AG04449 (cell line): ENCODE measurements around the gene PXDN.

ENCODE experiments used
- CTCF ChIA-PET: fragments of 350-600 bp; formaldehyde crosslinking; extraction: SDS; loops from one replicate; lab custom pipeline; 2021; ENCODE audit warnings: antibody characterized with exemption; lab: Yijun Ruan, JAX
- POLR2A ChIA-PET: fragments of 400-600, 350-600 bp; formaldehyde crosslinking; extraction: SDS; loops from one replicate; lab custom pipeline; 2020; ENCODE audit warnings: antibody characterized with exemption, inconsistent platforms; lab: Yijun Ruan, JAX
- DNase-seq: peaks from one replicate; pipeline ENCODE4 v3.0.0-alpha.2; 2010; ENCODE audit warnings: low read depth, low spot score
- H3K4me3 ChIP-seq: 2 replicates; pipeline ENCODE4 v1.5.1; 2011; ENCODE audit warnings: low read depth, mild to moderate bottlenecking, control low read depth, low read length
- CTCF ChIP-seq: IDR thresholded peaks from one replicate; pipeline ENCODE4 v1.5.1; 2011; ENCODE audit warnings: mild to moderate bottlenecking, moderate library complexity, low read length, control low read depth, inconsistent platforms; ENCODE audit not compliant: insufficient read depth; ENCODE audit errors: missing control alignments

PXDN gene

GRCh38 chr2:1692342-1692741, 52.0 kb downstream of the PXDN start:
- no peak for DNase-seq
- no peak for TF ChIP-seq CTCF
- CTCF ChIA-PET = interaction anchor here (3.0 kb wide), 2 partner anchors 17 to 58 kb away, joined by 9 to 11 read pairs; no protein-coding TSS in a partner anchor
- POLR2A ChIA-PET = no interaction called here
- H3K4me3 ChIP-seq = no peak overlapping the region

DNA sequence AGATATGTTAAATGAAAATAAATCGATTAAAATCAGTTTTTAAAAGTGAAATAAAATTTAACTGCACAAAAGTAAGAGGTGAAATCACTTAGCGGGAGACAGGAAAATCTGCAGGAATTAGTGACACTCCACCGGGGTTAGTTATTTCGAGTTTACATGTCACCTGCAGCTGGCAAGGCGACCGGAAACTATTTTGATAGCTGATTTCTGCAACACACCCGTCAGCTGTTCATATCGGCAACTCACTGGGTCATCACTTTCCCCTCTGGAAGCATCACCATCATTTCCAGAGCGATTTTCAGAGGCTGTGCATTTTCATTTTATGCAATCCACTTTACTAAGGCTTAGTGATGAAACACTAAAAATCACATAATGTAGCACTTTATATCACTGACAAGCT, 52.9 kb downstream of the PXDN start:
- DNase-seq = no peak
- POLR2A ChIA-PET = interaction anchor here (1.3 kb wide), 1 partner anchor 53 kb away, joined by 4 read pairs; the partner anchor contains the start of gene PXDN
- no peak overlapping the region for H3K4me3 ChIP-seq
- CTCF ChIA-PET = interaction anchor here (0.6 to 3.0 kb wide), 8 partner anchors 8 to 66 kb away, joined by 3 to 11 read pairs (median 4); no protein-coding TSS in a partner anchor
- TF ChIP-seq CTCF = no peak

DNA sequence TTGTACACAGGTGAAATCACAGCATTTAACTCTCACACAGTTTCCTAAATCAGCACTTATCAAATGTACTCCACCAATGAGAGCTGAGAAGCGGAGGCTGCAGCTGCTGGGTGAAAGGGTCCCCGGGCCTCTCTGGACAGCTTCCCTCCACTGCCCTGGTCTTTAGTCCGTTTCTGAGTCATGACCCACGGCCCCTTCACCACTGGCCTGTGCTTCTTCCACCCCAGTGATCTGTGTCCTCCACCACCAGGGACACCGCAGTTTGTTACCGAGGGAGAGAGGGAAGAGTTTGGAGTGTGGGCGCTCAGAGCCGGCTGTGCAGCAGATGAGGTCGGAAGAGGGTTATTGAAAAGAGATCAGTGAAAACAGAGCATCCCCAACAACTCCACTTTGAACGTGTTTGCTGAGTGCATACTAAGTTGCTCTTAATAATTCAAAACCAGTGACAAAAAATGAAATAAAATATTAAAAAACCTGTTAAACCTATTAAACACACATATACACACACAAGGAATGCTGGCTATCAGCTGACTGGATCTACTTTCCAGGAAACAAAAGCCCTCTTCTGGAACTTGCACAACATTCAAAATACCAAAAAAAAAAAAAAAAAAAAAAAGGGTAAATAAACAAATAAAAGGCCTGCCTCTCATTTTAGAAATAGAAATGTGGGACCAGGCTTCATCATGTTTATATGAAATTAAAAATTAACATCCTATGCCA, 54.1 kb downstream of the PXDN start:
- no peak for TF ChIP-seq CTCF
- ChIA-PET POLR2A (interaction anchor here (1.3 kb wide), 1 partner anchor 54 kb away, joined by 4 read pairs; the partner anchor contains the start of gene PXDN), CTCF (interaction anchor here (0.7 to 3.0 kb wide), 6 partner anchors 10 to 128 kb away, joined by 3 to 11 read pairs (median 6); no protein-coding TSS in a partner anchor)
- no peak for DNase-seq
- H3K4me3 ChIP-seq = no peak overlapping the region

- H3K4me3 ChIP-seq = no peak overlapping the region
- no peak for TF ChIP-seq CTCF
- CTCF ChIA-PET = no interaction called here
- POLR2A ChIA-PET = no interaction called here
- no peak for DNase-seq
Measured at GRCh38 chr2:1688859-1689258, 55.5 kb downstream of the PXDN start.

- ChIA-PET CTCF (no interaction called here), POLR2A (interaction anchor here (0.6 kb wide), 1 partner anchor 32 kb away, joined by 3 read pairs; no protein-coding TSS in a partner anchor)
- TF ChIP-seq CTCF = no peak
- H3K4me3 ChIP-seq = no peak overlapping the region
- no peak for DNase-seq
Measured at GRCh38 chr2:1688161-1688560, 56.2 kb downstream of the PXDN start.

DNA sequence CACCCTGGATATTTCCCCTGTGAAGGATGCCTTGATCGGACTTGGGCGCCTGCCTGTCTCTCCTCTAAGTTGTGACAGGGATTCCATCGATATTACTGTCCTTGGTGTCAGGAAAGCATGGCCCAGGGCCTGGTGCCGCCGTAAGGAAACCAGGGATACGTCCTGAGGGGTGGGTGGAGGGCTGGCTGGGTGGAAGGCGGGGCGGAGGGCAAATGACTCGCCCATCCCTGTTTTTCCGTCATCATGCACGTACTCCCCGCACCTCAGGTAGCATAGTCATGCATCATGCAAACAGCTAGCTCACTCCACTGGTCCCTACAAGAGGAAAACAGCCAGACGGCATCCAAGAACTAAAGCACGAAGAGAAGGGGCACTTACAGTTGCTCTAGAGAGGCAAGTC, 57.1 kb downstream of the PXDN start:
- no peak for TF ChIP-seq CTCF
- POLR2A ChIA-PET = no interaction called here
- no peak overlapping the region for H3K4me3 ChIP-seq
- no peak for DNase-seq
- CTCF ChIA-PET = interaction anchor here (1.5 to 2.2 kb wide), 4 partner anchors 12 to 131 kb away, joined by 4 to 12 read pairs (median 6); no protein-coding TSS in a partner anchor
